ENCODE results near the gene IARS1. TPM values are rescaled to one million over a fixed set of nuclear protein-coding genes. Genes with fewer than 3 reads are reported as not detected.

Gene IARS1
- polyA plus RNA-seq, 1 donor from 2014 or later, result 64.4 TPM

DNA sequence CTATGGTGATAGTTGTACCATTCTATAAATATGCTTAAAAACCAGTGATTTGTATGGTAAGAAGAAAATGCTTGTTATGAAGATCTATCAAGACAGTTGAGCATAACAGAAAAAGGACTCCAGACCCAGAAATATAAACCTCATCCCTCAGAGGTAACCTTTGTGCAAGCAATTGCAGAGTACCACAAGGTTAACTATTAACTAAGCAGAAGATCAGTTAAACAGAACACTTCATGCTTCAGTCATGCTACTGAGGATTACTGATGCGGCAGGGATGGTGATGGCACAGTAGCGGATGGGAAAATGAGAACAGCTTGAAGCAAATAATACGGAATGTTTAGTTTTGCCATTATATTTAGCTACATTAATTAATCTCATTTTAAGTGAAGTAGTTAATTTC lies 45.5 kb downstream of the IARS1 start:
- Histone ChIP-seq H3F3A (ENCODE audit: insufficient read depth, low read length, poor library complexity, severe bottlenecking) (no peaks in the 10 kb centered on the region), H3K27me3 (ENCODE audit: insufficient read depth, low read depth, low read length) (no peaks in the 10 kb centered on the region), H3K9me3 (ENCODE audit: low read length) (no peaks in the 10 kb centered on the region), H4K20me1 (ENCODE audit: insufficient read depth) (no peaks in the 10 kb centered on the region), H3K27ac (ENCODE audit: low read length) (no peak overlapping the region), H3K36me3 (ENCODE audit: insufficient read depth, low read length) (peaks cover 7% of the 10 kb centered on the region), H3K4me3 (ENCODE audit: low read length) (no peak overlapping the region), H3K79me2 (replicated peaks; ENCODE audit: insufficient read depth, low read length) (no peaks in the 10 kb centered on the region), H2AFZ (ENCODE audit: low read depth, low read length) (no peak overlapping the region), H3K9me2 (ENCODE audit: insufficient read depth, low read length) (no peaks in the 10 kb centered on the region), H3K4me2 (ENCODE audit: low read length) (no peak overlapping the region), H3K9ac (ENCODE audit: low read length) (no peak overlapping the region)
- TF ChIP-seq SMC3 (conservative IDR thresholded peaks at IDR 0.05; ENCODE audit: poor library complexity) (no peak), RAD21 (conservative IDR thresholded peaks at IDR 0.05) (no peak), EP300 (conservative IDR thresholded peaks at IDR 0.05; ENCODE audit: poor library complexity, severe bottlenecking) (no peak), POLR2AphosphoS5 (IDR thresholded peaks at IDR 0.05) (no peak), TAF1 (IDR thresholded peaks at IDR 0.05; ENCODE audit: low read depth) (no peak), MXI1 (conservative IDR thresholded peaks at IDR 0.05; ENCODE audit: poor library complexity, severe bottlenecking) (no peak), EZH2 (IDR thresholded peaks at IDR 0.05; ENCODE audit: borderline replicate concordance, insufficient read depth, low read length, poor library complexity, severe bottlenecking) (no peak)
- TF ChIP-seq, protein P1, sequence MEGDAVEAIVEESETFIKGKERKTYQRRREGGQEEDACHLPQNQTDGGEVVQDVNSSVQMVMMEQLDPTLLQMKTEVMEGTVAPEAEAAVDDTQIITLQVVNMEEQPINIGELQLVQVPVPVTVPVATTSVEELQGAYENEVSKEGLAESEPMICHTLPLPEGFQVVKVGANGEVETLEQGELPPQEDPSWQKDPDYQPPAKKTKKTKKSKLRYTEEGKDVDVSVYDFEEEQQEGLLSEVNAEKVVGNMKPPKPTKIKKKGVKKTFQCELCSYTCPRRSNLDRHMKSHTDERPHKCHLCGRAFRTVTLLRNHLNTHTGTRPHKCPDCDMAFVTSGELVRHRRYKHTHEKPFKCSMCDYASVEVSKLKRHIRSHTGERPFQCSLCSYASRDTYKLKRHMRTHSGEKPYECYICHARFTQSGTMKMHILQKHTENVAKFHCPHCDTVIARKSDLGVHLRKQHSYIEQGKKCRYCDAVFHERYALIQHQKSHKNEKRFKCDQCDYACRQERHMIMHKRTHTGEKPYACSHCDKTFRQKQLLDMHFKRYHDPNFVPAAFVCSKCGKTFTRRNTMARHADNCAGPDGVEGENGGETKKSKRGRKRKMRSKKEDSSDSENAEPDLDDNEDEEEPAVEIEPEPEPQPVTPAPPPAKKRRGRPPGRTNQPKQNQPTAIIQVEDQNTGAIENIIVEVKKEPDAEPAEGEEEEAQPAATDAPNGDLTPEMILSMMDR (IDR thresholded peaks at IDR 0.05; ENCODE audit: poor library complexity, severe bottlenecking), result no peak
- TF ChIP-seq, protein P2, sequence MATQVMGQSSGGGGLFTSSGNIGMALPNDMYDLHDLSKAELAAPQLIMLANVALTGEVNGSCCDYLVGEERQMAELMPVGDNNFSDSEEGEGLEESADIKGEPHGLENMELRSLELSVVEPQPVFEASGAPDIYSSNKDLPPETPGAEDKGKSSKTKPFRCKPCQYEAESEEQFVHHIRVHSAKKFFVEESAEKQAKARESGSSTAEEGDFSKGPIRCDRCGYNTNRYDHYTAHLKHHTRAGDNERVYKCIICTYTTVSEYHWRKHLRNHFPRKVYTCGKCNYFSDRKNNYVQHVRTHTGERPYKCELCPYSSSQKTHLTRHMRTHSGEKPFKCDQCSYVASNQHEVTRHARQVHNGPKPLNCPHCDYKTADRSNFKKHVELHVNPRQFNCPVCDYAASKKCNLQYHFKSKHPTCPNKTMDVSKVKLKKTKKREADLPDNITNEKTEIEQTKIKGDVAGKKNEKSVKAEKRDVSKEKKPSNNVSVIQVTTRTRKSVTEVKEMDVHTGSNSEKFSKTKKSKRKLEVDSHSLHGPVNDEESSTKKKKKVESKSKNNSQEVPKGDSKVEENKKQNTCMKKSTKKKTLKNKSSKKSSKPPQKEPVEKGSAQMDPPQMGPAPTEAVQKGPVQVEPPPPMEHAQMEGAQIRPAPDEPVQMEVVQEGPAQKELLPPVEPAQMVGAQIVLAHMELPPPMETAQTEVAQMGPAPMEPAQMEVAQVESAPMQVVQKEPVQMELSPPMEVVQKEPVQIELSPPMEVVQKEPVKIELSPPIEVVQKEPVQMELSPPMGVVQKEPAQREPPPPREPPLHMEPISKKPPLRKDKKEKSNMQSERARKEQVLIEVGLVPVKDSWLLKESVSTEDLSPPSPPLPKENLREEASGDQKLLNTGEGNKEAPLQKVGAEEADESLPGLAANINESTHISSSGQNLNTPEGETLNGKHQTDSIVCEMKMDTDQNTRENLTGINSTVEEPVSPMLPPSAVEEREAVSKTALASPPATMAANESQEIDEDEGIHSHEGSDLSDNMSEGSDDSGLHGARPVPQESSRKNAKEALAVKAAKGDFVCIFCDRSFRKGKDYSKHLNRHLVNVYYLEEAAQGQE (IDR thresholded peaks at IDR 0.05; ENCODE audit: borderline replicate concordance), result no peak

DNA sequence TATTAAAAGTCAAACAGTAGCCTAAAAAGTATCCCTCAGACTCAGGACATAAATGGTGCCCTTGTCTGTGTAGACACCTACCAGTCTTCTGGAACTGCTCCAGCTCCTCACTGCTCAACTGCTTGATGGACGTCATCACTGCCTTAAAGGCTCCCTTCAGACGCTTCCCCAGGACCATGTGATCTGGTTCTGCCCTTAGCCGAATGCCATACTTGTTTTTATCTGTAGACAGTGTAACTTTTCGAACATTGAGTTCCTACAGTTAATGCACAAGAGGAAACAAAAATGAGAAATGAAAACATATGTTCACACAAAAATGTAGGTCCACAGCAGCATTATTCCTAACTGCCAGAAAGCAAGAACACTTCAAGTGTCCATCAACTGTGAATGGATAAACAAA lies 46.2 kb downstream of the IARS1 start:
- TF ChIP-seq, protein P2 (IDR thresholded peaks at IDR 0.05; ENCODE audit: borderline replicate concordance), result no peak
- no peak for TF ChIP-seq EZH2 (IDR thresholded peaks at IDR 0.05; ENCODE audit: borderline replicate concordance, insufficient read depth, low read length, poor library complexity, severe bottlenecking)
- no peak for TF ChIP-seq EP300 (conservative IDR thresholded peaks at IDR 0.05; ENCODE audit: poor library complexity, severe bottlenecking)
- TF ChIP-seq, protein P1 (IDR thresholded peaks at IDR 0.05; ENCODE audit: poor library complexity, severe bottlenecking), result no peak
- no peak for TF ChIP-seq TAF1 (IDR thresholded peaks at IDR 0.05; ENCODE audit: low read depth)
- no peak for TF ChIP-seq RAD21 (conservative IDR thresholded peaks at IDR 0.05)
- TF ChIP-seq POLR2AphosphoS5 (IDR thresholded peaks at IDR 0.05), result no peak
- no peak for TF ChIP-seq SMC3 (conservative IDR thresholded peaks at IDR 0.05; ENCODE audit: poor library complexity)
- TF ChIP-seq MXI1 (conservative IDR thresholded peaks at IDR 0.05; ENCODE audit: poor library complexity, severe bottlenecking), result no peak
- Histone ChIP-seq H3K4me2 (ENCODE audit: low read length) (no peak overlapping the region), H3K36me3 (ENCODE audit: insufficient read depth, low read length) (peaks cover 7% of the 10 kb centered on the region), H4K20me1 (ENCODE audit: insufficient read depth) (no peaks in the 10 kb centered on the region), H3K9me2 (ENCODE audit: insufficient read depth, low read length) (no peaks in the 10 kb centered on the region), H3K9me3 (ENCODE audit: low read length) (no peaks in the 10 kb centered on the region), H3K9ac (ENCODE audit: low read length) (no peak overlapping the region), H3K27ac (ENCODE audit: low read length) (no peak overlapping the region), H3F3A (ENCODE audit: insufficient read depth, low read length, poor library complexity, severe bottlenecking) (no peaks in the 10 kb centered on the region), H3K4me3 (ENCODE audit: low read length) (no peak overlapping the region), H3K27me3 (ENCODE audit: insufficient read depth, low read depth, low read length) (no peaks in the 10 kb centered on the region), H3K79me2 (replicated peaks; ENCODE audit: insufficient read depth, low read length) (no peaks in the 10 kb centered on the region), H2AFZ (ENCODE audit: low read depth, low read length) (no peak overlapping the region)
